Right ventricle myocardium inferior (tissue), 1 donor: ENCODE measurements around the gene PARD3B. TPM values are rescaled to one million over a fixed set of nuclear protein-coding genes. Genes with fewer than 3 reads are reported as not detected.

Experiments used
- ATAC-seq: fragments of 200-7000 bp; cut with Tn5 transposase; one replicate; pipeline ENCODE4 v1.9.1; 2020; ENCODE audit warnings: mild to moderate bottlenecking, moderate library complexity
- DNase-seq: peaks from one replicate; pipeline ENCODE4 v3.0.0; 2021; ENCODE audit errors: missing footprints
- intact Hi-C: fragments of 100-400 bp; cut with DNase I; formaldehyde crosslinking; loops from one replicate; pipeline ENCODE4 v1.11.0; 2022
- total RNA-seq: library from RNA; stranded (reverse); fragmentation: NEBNext Ultra II Directional; extraction: Animal tissue kit (Norgen Biotek cat#: 25700); gene quantifications from one replicate; pipeline ENCODE4 v1.2.1, GENCODE V29; 2021
- donor health status: DM: no; HTN: yes; CAD: no; lungs with severe emphysema.

Gene PARD3B
- total RNA-seq, 1 donor from 2014 or later, result 7.8 TPM

DNA sequence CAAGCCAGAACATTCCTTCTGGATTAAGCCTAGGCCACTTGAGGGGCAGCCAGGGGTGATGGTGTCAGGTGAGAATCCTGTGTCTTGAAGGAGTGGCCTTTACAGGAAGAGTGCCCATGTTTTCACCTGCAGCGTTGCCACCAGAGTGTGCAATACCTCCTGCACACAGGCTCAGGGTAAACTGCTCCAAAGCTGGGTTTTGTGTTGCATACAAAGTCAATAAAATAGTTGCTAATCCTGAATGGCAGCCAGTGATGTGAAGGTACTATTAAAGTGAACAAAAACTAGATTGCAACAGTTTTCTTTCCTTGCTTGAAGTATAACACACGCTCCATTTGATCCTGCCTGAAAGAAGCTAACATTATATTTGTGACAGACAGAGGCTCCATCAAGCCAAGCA, 1072.6 kb downstream of the PARD3B start:
- intact Hi-C loops, result no loop called here
- DNase-seq, result no peak
- no peak for ATAC-seq

DNA sequence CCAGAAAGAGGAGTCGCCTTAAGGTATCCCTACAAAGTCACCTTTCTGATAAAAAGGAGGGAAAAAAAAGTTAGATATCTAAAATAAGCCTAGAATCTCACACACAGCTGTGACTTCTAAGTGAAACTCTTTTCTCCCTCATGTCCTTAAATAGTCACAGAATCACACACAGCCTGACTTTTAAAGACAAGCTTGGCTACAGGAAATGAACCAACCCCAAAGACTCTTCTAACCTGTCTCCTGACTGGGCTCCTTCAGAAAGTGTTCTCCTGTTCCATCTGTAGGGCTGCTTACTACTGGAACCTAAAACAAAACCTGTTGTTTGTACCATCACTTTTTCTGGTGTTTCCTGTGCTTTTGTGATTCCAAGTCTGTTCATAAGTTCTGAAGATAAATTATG, 1074.3 kb downstream of the PARD3B start:
- intact Hi-C loops, result no loop called here
- no peak for ATAC-seq
- DNase-seq, result no peak

DNA sequence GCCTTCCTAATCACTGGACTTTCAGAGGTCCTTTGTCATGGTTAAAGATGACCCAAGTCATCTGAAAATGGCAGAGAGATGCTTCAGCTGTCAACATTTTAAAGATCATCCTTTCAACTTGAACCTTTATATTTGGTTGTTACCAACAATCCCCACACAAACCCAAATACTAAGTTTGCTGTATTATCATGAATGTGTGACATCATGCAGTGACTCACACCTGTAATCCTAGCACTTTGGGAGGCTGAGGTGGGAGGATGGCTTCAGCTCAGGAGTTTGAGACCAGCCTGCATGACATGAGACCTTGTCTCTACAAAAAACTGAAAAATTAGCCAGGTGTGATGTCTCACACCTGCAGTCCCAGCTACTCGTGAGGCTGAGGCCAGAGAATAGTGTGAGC, 1081.8 kb downstream of the PARD3B start:
- DNase-seq, result no peak
- no peak for ATAC-seq
- intact Hi-C loops, result no loop called here

DNA sequence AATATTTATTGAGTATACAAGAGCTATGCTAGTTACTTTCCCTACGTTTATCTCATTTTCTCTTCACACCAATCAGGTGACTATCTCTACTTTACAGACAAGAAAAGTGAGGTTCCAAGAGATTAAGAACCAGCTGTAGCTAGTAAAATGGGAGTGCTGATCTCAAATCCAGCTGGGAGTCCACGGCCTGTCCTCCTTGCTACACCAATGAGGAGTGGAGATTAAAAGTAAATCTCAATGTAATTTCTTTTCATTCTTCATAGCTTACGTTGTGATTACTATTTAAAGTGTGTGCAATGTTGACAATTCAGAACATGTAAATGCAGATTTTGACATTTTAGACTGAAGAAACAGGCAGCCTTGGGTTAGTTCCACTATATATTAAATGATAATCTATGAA, 1083.1 kb downstream of the PARD3B start:
- no peak for ATAC-seq
- no peak for DNase-seq
- intact Hi-C loops, result no loop called here

DNA sequence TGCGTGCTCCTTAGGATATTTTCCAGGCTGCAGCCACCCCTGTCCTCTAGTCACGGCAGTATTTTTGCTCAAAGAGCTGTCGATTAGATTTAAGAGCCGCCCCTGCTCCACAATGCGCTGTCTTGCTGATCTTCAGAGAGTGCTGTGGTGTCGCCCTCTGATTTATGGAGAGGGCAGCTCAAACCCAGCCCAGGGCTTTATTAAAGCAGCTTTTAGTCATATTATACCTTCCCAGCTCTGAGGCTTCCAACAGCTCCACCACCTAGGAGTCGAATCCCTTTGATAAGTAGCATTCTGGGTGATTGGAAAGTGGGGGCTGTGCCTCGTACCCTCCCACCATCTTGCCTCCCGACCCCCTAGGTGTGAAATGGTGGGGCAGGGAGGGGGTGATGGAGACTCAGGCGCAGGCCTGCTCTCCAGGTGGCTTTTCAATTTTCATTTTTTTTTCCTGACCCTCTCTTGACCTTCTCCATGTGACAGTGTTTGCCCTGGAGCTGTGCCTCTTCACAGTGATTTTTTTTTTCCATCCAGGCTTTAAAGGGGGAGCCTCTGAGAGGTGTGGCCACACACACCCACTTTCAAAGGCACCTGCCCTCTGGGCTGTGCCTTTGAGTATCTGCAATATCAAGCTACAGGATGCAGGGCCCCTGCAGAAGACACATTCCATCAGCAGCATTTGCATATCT, 1084.0 kb downstream of the PARD3B start:
- ATAC-seq (no peak), DNase-seq (no peak)
- intact Hi-C loops, result no loop called here

DNA sequence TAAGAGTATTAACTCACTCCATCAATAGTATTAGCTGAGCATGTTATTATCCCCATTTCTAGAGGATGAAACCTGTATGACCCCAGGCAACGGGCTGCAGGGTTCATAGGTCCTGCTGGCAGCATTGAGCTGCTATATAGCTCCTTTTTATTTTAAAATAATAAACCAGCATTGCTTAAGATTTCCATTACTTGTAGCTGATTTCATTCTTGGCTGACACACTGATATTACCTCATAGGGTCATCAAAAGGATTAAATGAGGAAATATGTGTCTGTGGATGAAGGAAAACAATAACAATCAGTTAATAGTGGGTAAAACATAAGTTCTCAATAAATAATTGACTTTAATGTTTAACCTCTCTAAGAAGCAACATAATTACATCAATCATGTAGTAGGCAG, 1088.7 kb downstream of the PARD3B start:
- no peak for DNase-seq
- intact Hi-C loops, result no loop called here
- ATAC-seq, result no peak

DNA sequence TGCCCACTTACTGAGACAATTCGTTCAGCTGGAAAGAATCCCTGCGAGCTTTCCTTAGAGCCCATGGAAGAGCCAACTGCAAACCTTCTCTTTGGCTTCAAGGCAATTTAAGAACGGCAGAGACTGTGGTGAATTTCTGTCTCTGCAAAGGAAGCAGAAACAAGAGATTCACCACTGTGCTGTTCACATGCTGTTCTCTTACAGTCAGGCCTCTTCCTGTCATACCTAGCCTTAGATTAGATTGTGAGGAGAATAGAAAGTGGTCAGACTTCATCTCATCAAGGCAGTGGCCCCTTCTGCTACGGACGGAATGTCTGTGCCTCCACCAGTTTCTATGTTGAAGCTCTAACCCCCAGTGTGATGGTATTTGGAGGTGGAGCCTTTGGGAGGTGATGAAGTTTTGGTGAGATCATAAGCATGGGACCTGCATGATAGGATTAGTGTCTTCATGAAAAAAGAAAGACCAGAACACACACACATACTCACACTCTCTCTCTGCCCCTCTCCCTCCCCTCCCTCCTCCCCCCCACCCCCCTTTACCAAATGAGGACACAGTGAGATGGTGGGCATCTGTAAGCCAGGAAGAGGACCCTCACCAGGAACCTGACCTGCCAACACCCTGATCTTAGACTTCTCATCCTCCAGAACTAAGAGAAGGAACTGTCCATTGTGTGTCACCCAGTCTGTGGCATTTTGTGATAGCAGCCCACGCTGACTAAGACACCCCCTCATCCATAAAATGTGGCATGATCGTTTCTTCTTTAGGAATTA, 1091.5 kb downstream of the PARD3B start:
- ATAC-seq (no peak), DNase-seq (no peak)
- intact Hi-C loops, result no loop called here

DNA sequence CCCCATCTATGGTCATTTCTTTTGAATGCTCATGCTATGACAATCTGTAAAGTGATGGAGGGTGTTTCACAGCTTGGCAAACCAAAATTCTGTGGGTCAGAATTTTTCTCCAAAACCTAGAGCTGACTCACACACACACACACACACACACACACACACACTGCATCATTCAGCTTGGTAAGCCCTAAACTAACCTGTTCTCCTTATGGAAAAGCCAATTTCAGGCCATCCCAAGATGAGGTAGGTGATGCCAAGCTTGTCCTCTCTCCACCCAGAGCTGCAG, 1092.0 kb downstream of the PARD3B start:
- DNase-seq, result no peak
- no peak for ATAC-seq
- intact Hi-C loops, result no loop called here

DNA sequence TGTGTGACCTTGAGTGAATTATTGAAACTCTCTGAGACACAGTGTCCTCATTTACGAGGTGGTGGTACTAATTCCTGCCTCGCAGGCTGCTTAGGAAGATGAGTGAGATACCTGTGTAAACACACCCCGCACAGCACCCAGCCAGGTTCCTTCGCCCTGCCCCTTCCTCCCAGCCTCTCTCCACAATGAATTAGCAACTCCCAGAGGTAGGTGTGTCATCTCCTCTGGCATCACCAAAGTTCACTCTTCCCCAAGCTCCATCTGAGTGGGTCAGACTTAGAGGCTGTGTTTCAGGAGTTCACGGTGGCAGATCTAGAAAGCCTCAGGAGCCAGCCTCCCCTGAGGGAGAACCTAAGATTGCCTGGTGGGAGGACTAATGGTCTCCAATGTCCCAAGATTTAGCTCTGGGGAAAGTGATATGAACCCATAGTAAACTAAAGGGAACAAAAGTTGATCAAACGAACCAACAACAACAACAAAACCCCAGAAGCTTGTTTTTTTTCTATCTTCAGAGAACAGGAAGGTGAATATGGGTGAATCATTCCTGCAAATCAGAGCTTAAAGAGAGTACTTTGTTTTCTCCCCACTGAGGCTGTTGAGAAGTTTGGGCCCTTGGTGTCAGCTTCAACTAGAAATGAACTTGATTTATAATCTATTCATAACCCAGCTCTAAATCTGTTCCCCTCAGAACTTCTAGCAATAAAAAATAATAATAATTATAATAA, 1092.7 kb downstream of the PARD3B start:
- intact Hi-C loops, result no loop called here
- no peak for ATAC-seq
- DNase-seq, result no peak

DNA sequence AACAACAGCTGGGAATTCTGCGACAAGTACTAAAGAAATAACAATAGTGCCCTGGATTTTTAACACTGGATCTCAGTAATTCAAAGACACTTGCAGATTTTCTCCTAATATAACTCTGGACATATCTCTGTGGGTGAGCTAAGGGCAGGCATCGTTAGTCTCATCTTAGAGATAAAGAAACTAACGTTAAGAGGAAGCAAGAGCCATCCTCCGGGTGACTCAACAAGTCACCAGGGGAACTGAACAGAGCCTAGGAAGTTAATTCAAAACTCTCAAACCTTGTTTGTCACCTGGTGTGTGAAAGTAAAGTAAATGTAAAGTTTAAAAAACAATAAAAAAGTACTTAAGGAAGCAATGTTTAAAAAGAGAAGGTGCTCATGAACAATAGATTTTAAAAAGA, 1095.4 kb downstream of the PARD3B start:
- intact Hi-C loops, result no loop called here
- DNase-seq (no peak), ATAC-seq (no peak)

DNA sequence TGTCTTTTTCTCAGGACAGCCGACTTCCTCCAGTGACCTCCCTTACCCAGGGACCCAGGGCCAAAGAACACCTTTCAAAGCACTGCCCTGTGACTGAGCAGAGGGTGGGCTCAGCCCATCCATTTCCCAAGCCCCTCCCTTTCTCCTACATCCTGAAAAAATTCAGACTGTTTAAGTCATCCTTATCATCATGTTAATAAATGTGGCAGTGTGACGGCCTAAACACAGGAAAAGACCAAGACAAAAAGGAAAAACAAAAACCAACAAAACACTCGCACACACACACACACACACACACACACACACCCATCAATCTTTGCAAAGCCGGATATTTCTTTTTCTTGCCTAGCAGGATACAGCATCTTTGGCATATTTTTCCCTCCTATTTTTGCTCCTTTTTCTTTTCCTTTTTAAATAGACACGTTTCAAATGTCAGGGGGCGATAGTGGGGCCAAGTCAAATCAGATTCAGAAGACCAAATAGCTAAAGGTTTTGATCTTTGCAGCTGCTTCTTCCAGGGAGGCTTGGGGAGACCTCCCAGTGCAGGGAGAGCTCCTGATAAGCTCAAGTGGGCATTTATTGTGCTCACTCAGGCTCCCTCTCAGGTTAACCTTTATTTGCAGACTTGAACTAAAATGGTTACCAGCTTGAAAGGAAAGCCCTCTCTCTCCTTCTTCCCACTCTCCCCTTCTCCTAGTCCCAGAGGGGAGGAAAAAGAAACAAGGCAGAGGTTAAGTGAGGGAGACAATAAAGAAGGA, 1097.5 kb downstream of the PARD3B start:
- no peak for ATAC-seq
- no peak for DNase-seq

DNA sequence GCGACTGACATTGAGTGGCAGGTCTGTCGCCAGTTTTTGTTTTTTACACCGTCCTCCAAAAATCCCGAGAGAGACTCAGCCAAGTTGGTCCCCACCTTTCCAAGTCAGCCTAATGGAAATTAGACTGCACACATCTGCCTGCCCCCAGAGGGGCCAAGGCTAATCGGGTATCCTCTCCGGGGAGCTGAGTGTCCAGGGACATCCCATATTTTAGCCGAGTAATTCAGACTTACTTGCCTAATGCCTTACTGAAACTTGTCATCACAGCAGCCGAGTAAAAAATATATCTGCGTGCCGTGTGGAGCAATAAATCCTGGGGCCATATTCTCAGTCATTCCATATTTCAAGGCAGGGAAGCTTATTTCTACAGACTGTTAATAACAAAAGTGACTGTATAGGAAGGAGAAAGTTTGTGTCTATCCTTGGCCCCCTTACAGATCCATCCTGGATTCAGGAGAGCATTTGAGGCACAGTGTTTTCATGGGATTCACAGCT, 1098.2 kb downstream of the PARD3B start:
- no peak for ATAC-seq
- no peak for DNase-seq

More for the DNA sequence above, 1097.5 kb downstream of the PARD3B start:
- intact Hi-C loops, result no loop called here

DNA sequence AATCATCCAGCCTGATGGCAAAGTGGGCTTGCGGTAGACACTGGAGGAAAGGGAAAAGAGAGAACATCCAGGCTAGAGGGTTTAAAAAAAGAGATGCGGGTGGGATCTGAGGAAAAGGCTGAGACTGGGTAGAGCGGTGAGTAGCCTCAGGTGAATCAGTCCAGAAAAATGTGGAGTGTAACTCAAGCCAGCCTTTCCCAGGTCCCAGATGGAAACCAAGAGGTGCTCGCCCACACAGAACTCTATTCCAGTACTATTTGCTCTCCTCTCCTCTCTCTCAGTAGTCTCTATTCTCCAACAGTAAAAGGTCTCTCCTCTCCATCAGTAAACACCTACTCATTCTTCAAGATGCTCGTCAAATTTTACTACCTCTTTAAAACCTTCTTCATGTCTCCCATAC, 1098.7 kb downstream of the PARD3B start:
- DNase-seq (no peak), ATAC-seq (no peak)
- intact Hi-C loops, result no loop called here

More for the DNA sequence above, 1098.2 kb downstream of the PARD3B start:
- intact Hi-C loops, result no loop called here

DNA sequence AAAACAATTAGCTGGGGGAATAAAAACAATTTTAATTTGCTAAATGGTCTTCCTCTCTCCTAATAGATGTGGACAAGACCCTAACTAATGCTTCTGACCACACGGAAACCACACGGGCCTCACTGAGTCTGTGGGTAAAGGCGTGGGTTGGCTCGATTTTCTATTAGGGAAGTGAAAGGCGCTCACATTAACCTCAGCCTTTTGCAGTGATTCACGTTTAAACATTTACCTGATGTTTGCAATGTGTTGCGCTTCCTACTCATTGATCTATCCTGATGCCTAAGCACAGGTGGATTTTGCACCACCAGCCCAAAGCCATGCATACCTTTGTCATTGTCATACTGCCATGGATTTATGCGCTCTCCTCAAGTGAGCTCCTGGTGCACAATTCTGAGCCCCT, 1101.4 kb downstream of the PARD3B start:
- no peak for ATAC-seq
- intact Hi-C loops, result no loop called here

DNA sequence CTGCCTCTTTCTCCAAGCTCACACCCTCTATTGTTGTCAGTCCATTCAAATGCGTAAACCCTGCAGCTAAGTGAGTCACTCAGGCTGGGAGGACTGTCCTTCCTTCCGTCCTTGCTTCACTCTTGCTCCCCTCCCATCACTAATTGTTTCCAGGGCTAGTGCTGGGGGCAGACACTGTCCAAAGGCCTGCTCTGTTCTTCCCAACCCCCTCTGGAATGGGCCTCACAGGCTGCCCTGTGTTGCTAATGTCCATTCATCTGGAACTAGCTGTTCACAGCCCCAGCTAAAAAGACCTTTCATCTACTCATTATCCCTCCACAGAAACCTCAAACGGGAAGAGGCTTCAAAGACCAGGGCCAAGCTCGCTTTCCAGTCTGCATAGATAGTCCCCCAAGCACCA, 1105.2 kb downstream of the PARD3B start:
- ATAC-seq, result no peak
- intact Hi-C loops, result no loop called here
- no peak for DNase-seq

More for the DNA sequence above, 1101.4 kb downstream of the PARD3B start:
- DNase-seq, result no peak

DNA sequence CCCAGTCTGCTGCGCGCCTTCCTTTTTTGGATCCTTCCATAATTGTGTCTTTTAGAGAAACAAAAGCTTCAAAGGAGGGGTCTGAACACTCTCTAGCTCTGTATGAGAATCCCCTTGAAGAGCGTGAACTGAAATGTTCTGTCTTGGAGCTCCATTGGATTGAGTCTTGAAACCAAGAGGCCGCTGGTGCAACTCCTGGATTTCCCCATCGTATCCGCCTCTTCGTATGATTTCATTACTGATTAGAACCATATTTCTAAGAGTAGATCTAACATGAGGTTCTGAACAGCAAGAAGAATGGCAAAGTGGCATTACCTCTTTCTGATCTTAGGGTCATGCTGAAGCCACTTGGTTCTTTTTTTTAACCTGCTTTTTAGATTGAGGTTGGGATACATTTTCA, 1105.7 kb downstream of the PARD3B start:
- DNase-seq, result no peak
- intact Hi-C loops, result no loop called here
- no peak for ATAC-seq

DNA sequence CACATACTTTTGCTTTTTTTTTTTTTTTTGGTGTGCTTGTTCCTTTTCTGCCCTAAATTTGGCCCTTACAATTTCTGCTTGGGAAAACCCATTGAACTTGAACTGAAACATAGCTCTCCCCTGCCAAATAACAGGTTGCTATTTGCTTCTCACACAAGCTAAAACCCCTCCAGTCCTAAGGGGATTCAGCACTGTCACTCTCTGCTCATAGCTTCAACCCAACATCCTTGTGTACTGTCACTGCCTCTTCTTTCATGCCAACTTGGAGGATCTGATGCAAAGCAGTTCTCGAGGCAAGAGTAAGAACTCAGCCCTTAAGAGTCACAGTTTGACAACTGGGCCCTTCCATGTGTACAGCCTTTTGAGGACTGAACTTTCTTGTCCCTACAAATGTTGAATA, 1106.4 kb downstream of the PARD3B start:
- ATAC-seq, result no peak
- intact Hi-C loops, result no loop called here
- DNase-seq, result no peak

DNA sequence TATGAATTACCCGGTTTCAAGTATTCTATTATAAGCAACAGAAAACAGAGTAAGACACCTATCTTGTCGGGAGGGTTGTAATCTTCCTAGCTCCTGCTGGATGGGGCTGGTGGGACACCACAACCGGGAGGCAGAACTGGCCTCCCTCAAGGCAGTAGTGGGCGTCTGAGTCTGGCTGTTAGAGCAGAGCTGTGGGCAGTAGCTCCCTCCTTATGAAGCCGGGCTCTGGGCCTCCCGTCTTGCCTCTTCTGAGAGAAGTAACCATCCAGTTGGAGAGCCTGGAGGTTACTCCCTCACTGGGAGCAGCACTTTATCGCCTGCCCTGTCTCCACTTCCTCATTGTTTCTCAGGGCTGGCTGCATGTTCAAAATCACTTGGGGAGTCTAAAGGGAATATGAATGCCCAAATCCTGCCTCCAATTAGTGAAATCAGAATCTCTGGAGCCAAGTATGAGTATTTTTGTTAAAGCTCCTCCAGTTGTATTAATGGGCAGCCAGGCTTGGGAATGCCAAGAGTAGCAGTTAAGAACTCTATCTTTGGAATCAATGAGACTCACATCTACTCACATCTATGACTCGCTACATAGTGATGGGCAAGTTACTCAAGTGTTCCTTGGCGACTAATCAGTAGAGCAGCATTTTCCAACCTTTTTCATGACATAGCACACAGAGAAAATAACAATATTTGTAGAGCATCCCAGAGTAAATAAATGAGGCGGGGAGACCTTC, 1109.8 kb downstream of the PARD3B start:
- intact Hi-C loops, result no loop called here
- ATAC-seq (no peak), DNase-seq (no peak)
